TTC549 (cell line): ENCODE results near the gene CDH3.
"Not testable (repeated sequence)": the region's sequence is repeated elsewhere in the genome, so short reads cannot be mapped to it uniquely, and the experiment has no call there.

Experiments
- FAIRE-seq: peaks from 2 replicates; lab custom pipeline; 2012; peaks lifted over from hg19 to GRCh38; lab: Jason Lieb, UNC

The CDH3 gene

GRCh38 chr16:68707340-68708152 is 62.4 kb downstream of the CDH3 start:
- FAIRE-seq = no peak

GRCh38 chr16:68710211-68710610 is 65.1 kb downstream of the CDH3 start:
- no peak for FAIRE-seq

- FAIRE-seq = no peak
Observed at GRCh38 chr16:68711421-68712139, 66.5 kb downstream of the CDH3 start.

- FAIRE-seq = no peak
Observed at GRCh38 chr16:68713361-68713760, 68.3 kb downstream of the CDH3 start.

- FAIRE-seq = no peak
Observed at GRCh38 chr16:68715471-68715870, 70.4 kb downstream of the CDH3 start.

GRCh38 chr16:68716516-68716915 is 71.4 kb downstream of the CDH3 start:
- FAIRE-seq = not testable (repeated sequence)

GRCh38 chr16:68717684-68718083 is 72.6 kb downstream of the CDH3 start:
- FAIRE-seq = no peak

- FAIRE-seq = no peak
Observed at GRCh38 chr16:68718590-68718989, 73.5 kb downstream of the CDH3 start.

- no peak for FAIRE-seq
Observed at GRCh38 chr16:68719993-68720489, 74.9 kb downstream of the CDH3 start.

GRCh38 chr16:68722119-68723024 is 77.3 kb downstream of the CDH3 start:
- FAIRE-seq = no peak

GRCh38 chr16:68724797-68725196 is 79.7 kb downstream of the CDH3 start:
- no peak for FAIRE-seq

GRCh38 chr16:68728523-68728922 is 83.4 kb downstream of the CDH3 start:
- no peak for FAIRE-seq

GRCh38 chr16:68731637-68732036 is 86.5 kb downstream of the CDH3 start:
- FAIRE-seq = no peak

GRCh38 chr16:68732042-68732680 is 87.1 kb downstream of the CDH3 start:
- no peak for FAIRE-seq

- FAIRE-seq = no peak
Observed at GRCh38 chr16:68732741-68733399, 87.8 kb downstream of the CDH3 start.

- FAIRE-seq = no peak
Observed at GRCh38 chr16:68733570-68733969, 88.5 kb downstream of the CDH3 start.

GRCh38 chr16:68734782-68735181 is 89.7 kb downstream of the CDH3 start:
- no peak for FAIRE-seq

GRCh38 chr16:68736561-68736960 is 91.5 kb downstream of the CDH3 start:
- no peak for FAIRE-seq

- FAIRE-seq = no peak
Observed at GRCh38 chr16:68737046-68737729, 92.1 kb downstream of the CDH3 start, which contains the start of gene CDH1. TSS of gene CDH1 (plus strand) at chr16:68737292. CDS start at chr16:68737416, 124 bp downstream.
